ENCODE measurements around the gene DNAI7.

Gene DNAI7

GRCh38 chr12:25162866-25163265 is 32.1 kb downstream of the DNAI7 start:
- no peak for DNase-seq

GRCh38 chr12:25156061-25156460 is 38.9 kb downstream of the DNAI7 start:
- DNase-seq, result no peak

- no peak for DNase-seq
Measured at GRCh38 chr12:25155022-25155576, 39.9 kb downstream of the DNAI7 start.

GRCh38 chr12:25152055-25152454 is 42.9 kb downstream of the DNAI7 start:
- no peak for DNase-seq

GRCh38 chr12:25151476-25151875 is 43.5 kb downstream of the DNAI7 start:
- DNase-seq, result no peak

- no peak for DNase-seq
Measured at GRCh38 chr12:25146686-25147085, 48.3 kb downstream of the DNAI7 start.

GRCh38 chr12:25135531-25136154 is 59.3 kb downstream of the DNAI7 start:
- DNase-seq, result peak; percentile 32 to 39

GRCh38 chr12:25131270-25131669 is 63.7 kb downstream of the DNAI7 start:
- DNase-seq, result no peak

- DNase-seq, result no peak
Measured at GRCh38 chr12:25130741-25131188, 64.2 kb downstream of the DNAI7 start.

GRCh38 chr12:25126746-25127145 is 68.2 kb downstream of the DNAI7 start:
- no peak for DNase-seq

GRCh38 chr12:25126101-25126500 is 68.9 kb downstream of the DNAI7 start:
- no peak for DNase-seq

- no peak for DNase-seq
Measured at GRCh38 chr12:25124493-25124892, 70.5 kb downstream of the DNAI7 start.

GRCh38 chr12:25123126-25123525 is 71.8 kb downstream of the DNAI7 start:
- no peak for DNase-seq

- DNase-seq, result no peak
Measured at GRCh38 chr12:25121916-25122315, 73.0 kb downstream of the DNAI7 start.

- no peak for DNase-seq
Measured at GRCh38 chr12:25121110-25121509, 73.8 kb downstream of the DNAI7 start.

- no peak for DNase-seq
Measured at GRCh38 chr12:25119020-25119419, 75.9 kb downstream of the DNAI7 start.

GRCh38 chr12:25115677-25116076 is 79.3 kb downstream of the DNAI7 start:
- no peak for DNase-seq

- no peak for DNase-seq
Measured at GRCh38 chr12:25113651-25114050, 81.3 kb downstream of the DNAI7 start.

GRCh38 chr12:25110260-25110659 is 84.7 kb downstream of the DNAI7 start:
- no peak for DNase-seq

GRCh38 chr12:25107920-25108319 is 87.0 kb downstream of the DNAI7 start:
- no peak for DNase-seq

GRCh38 chr12:25106818-25107217 is 88.1 kb downstream of the DNAI7 start:
- no peak for DNase-seq

- no peak for DNase-seq
Measured at GRCh38 chr12:25102402-25102801, 92.6 kb downstream of the DNAI7 start.

- no peak for DNase-seq
Measured at GRCh38 chr12:25101092-25101445, 93.9 kb downstream of the DNAI7 start.

GRCh38 chr12:25100194-25101091 is 94.5 kb downstream of the DNAI7 start:
- no peak for DNase-seq
